HT1080 (cell line): ENCODE data around the gene SLC25A52. TPM values are rescaled to one million over a fixed set of nuclear protein-coding genes. Genes with fewer than 3 reads are reported as not detected.
"Not testable (repeated sequence)": the region's sequence is repeated elsewhere in the genome, so short reads cannot be mapped to it uniquely, and the experiment has no call there.

Experiments
- DNase-seq: peaks from one replicate; pipeline ENCODE4 v3.0.0-alpha.2; 2015; ENCODE audit warnings: low read depth
- polyA plus RNA-seq, 2 experiments: library from polyadenylated mRNA; depleted of rRNA; stranded (reverse); fragments of >200 nt; gene quantifications; 2 replicates each; pipeline ENCODE4 v1.2.3, GENCODE V29; 2015
- total RNA-seq: library from RNA; depleted of rRNA; stranded (reverse); fragments of >200 nt; shearing (Covaris generic); gene quantifications from 2 replicates; pipeline ENCODE4 v1.2.3, GENCODE V29; 2014; rRNA removed

SLC25A52 gene, protein sequence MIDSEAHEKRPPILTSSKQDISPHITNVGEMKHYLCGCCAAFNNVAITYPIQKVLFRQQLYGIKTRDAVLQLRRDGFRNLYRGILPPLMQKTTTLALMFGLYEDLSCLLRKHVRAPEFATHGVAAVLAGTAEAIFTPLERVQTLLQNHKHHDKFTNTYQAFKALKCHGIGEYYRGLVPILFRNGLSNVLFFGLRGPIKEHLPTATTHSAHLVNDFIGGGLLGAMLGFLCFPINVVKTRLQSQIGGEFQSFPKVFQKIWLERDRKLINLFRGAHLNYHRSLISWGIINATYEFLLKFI
- not detected in 2 replicates for total RNA-seq
- polyA plus RNA-seq (2015; cell fraction: cytosol; rRNA removed) = not detected in 2 replicates
- polyA plus RNA-seq (2015; cell fraction: nucleus; rRNA removed) = 0.17 TPM in 1 of 2 replicates, not detected in the other

DNA sequence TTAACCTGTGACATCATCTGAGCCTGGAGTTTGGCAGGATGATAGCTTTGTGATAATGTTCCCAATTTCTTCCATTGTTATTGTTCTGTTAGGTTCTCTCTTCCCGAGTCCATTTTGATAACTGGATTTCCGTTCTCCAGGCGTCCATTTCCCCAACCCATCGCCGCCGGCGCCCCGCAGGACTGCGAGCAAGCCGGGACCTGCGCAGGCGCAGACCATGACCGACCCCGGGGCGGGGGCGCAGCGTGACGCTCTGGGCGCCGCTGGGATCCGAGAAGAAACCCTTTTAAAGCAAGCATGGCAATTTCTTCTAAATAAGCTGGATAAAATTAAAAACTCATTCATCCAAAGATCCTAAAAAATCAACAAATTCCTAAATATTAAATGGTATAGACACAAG is at the start of gene SLC25A52:
TSS of gene SLC25A52 (minus strand) at position 186 of the 400 bp plus-strand sequence. CDS start 219 bp downstream, outside the sequence.
- DNase-seq = no peak

DNA sequence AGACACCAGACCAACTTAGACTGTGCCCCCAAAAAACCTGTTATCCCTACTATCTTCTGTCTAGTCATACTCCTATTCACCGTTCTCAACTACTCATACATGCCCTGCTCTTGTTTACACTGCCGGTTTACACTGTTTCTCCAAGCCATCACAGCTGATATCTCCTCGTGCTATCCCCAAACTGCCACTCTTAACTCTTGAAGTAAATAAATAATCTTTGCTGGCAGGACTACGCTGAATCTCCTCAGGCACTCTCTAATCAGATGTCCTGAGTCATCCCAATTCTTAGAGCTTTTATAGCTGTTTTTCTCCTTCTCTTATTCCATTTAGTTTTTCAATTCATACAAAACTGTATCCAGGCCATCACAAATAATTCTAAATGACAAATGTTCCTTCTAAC is 48.4 kb upstream of the SLC25A52 start:
- not testable (repeated sequence) for DNase-seq

DNA sequence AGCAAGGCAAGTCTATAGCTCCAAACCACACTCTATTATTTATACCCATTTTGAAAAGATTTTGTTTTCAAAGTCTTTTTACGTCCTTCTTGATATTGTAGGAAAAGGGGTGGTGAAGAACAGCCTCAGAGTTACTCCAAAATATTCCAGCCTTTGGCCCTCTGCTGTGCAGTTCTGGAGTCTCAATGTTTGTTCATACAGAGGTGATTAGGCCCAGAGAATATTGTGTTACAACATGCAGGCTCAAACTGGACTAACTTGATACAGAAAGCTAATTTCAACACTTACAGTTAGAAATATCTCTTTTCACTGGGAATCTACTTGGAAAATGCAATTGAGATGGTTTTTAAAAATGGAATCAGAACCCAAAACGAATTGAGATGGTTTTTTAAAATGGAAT is 40.4 kb upstream of the SLC25A52 start:
- DNase-seq = no peak

DNA sequence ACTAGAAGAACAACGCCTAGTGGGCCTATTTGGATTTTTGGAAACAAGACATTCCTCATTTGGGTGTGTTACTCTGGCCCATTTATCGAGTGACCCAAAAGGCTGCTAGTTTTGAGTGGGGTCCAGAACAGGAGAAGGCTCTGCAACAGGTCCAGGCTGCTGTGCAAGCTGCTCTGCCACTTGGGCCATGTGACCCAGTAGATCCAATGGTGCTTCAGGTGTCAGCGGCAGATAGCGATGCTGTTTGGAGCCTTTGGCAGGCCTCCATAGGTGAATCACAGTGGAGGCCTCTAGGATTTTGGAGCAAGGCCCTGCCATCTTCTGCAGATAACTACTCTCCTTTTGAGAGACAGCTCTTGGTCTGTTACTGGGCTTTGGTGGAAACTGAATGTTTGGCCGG is 38.6 kb upstream of the SLC25A52 start:
- DNase-seq = not testable (repeated sequence)

DNA sequence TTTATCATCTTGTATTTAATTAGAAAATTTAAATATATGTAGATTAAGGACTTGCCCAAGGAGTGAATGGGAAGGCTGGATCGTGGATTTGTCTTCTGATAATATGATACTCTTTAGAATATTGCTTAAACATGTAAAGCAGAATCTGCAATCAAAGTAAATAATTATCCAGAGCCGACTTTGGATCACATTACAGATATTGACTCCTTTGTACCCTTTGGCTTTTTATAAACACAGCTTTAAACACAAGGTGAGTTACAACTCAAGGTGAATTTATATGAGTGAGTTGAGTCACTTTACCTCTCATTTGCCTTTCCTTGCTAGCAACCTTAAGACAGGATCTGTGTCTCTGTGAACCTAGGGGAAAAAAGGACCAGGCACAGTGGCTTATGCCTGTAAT is 37.7 kb upstream of the SLC25A52 start:
- DNase-seq = no peak

DNA sequence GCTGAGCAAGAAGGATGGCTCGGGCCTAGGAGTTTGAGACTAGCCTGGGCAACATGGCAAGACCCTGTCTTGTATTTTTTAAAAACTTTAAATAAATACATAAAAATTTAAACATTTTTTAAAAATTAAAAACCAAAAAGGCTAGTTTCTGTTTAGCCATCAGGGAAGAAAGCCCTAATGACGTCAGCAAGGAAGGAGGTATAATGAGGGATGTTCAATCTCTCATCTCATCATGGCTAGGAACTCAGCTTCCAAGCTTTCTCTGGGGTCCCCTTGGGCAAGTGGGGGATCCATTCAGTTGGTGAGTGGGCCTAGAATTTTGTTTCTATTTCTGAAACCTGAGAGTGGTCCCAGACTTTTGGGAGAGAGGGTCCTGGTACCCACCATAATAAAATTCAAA is 35.1 kb upstream of the SLC25A52 start:
- no peak for DNase-seq

DNA sequence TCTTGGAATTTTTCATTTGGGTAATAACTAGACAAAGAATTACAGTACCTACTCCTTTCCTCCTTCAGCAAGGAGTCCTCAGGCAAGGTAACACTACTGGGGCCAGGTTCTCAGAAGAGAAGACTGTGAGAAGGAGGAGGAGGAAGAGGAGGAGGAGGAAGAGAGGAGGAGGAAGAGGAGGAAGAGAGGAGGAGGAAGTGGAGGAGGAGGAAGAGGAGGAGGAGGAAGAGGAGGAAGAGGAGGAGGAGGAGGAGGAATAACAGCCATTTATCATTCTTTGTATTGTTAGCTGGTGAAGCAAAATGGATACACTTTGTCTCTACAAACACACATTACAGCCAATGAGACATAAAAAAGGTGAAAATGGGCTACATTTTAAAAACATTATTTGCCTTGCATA is 32.9 kb upstream of the SLC25A52 start:
- DNase-seq = no peak

DNA sequence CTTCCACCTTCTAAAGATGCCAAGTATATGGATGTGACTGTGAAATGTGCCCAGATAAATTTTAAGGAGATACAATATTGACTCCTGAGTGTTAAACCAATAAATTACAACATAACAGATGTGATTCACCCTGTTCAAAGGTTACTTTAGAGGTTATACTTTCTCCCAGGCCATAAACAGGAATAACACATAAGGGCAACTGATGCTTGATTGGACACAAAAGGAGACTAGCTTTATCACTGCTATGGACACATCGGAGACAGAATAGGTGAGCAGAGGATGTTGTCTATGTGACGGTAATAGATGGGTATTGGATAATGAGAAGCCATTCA is 31.9 kb upstream of the SLC25A52 start:
- DNase-seq = no peak

DNA sequence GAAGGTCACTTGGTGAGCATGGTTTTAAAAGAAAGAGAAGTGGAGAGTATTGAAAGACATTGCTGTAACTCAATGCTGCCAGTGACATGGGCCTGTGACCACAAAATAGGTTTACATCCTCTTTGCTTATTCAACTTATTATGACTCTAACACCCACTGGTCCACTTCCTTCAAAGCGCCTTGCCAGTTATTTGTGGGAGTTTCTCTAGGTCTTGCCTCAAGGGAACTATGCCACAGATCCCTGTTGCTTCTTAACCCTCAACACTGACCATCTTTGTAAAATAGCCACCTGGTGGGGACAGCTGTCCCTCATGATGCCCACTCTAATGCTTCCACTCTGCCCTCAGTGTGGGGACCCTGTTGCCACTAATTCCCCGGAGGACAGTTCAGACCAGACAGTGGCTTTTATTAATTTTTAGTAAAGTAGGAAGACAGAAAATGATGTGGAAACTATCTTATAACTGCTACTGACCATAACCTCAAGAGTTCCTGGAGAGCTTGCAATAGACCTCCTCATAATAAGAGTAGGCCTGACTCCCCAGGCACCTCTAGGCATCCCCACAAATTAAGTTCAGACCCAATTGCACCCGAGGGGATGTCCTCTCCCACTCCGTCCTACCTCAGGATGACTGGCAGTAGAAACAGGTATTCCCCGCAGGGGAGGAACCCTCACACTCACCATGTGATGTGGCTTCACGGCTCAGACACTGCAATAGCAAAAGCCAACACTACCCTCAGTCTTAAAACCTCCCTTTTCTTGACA is 31.3 kb upstream of the SLC25A52 start:
- DNase-seq = no peak

DNA sequence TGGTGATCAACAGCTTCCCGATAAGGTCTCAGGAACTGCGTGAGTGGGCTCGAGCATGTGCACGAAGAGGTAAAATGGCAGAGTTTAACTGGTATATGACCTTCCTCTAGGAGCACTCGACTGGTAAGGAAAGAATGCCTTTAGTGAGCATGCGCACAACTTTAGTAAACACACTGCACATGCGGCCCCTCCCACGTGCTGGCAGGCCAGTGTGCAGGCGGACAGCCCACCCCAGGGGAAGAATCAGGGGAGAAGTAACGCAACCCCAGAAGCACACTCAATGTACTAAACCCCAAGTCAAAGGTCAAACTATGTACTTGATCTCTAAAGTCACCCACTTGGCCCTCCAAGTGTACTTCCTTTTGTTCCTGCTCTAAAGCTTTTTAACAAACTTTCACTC is 28.7 kb upstream of the SLC25A52 start:
- DNase-seq = no peak

DNA sequence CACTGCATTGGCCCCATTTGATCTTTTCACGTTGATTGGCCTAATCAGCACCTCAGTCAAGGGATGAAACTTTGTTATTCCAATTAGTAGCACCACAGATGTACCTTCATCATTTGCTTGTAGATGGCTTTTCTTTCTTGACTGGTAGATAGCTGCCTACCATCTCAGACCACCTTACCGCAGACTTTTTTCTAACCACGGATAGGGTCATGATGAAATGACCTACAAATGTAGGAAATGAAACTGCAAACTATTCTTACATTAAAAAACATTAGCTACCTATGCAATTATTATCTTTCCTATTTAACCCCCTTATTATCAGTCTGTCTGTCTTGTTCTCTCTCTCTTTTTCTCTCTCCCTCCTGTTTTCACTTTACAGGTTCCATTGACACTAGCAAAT is 22.4 kb upstream of the SLC25A52 start:
- no peak for DNase-seq

DNA sequence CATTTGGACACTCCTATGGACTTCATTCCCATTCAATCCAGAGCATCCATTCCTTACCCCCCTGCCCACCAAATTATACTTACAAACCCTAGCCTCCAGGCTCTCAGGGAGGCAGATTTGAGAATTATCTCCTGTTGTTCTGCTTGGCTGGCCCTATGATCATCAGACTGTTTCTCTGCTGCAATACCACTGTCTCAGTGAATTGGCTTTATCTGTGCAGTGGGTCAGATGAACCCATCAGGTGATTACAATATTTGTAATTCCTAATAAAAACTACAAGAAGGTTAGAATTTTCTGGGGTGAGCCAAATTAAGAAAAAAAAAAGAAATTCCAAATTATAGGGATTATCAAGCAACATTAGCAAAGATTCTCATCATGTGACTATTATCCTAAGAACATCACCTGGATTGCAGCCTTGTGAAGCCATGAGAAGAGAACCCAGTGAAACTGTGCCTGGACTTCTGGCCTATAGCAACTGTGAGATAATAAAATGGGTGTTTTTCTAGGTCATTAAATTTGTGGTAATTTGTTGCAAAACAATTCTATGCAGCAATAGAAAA is 17.8 kb upstream of the SLC25A52 start:
- no peak for DNase-seq

DNA sequence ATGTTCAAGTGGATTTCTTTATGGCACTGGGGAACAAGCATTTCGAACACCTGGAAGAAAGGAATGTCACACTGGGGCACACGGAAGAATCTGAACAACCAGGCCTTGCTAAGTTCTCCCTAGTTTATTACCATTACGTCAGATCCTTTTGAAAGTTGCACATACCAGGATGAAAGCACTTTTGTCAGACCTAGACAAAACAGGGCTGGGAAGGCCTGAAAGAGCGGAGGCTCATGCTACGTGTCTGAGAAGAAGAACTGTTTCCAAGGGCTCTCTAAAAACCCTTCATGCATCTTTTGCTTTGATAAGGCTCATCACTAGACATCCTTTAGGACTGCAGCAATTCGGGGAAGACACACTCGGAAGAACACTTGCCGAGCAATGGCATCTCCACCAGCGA is 15.4 kb upstream of the SLC25A52 start:
- DNase-seq = no peak

DNA sequence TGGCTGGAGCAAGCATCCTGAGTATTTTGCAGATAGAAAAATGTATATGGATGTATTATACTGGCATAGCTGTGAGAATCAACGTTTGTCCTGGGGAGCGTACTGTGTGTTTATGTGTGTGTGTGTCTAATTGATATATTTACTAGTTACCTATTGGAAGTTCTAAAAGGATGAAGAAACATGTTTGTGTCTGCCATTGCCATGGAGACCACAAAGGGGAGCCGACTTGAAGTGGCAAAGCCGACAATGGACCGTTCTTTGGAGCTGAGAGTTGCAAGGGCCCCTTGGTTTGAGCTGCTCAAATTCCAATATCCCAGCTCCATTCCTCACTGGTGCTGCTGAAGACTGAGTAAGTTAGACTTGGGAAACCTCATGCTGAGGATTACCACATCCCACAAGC is 14.3 kb upstream of the SLC25A52 start:
- DNase-seq = no peak

DNA sequence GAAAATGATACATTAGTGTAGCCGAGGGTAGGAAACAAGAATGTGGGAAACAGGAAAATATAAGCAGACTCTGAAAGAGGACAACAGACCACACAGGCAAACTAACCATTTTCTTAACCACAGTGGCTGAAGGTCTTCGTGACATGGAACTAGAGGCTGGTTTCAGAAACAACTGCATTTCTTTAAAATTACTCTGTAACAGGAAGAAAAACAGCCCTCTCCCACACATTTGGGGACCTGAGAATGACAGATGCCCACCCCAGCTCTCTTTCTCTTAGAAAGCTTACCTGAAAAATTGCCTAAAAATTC is 13.8 kb upstream of the SLC25A52 start:
- DNase-seq = no peak

DNA sequence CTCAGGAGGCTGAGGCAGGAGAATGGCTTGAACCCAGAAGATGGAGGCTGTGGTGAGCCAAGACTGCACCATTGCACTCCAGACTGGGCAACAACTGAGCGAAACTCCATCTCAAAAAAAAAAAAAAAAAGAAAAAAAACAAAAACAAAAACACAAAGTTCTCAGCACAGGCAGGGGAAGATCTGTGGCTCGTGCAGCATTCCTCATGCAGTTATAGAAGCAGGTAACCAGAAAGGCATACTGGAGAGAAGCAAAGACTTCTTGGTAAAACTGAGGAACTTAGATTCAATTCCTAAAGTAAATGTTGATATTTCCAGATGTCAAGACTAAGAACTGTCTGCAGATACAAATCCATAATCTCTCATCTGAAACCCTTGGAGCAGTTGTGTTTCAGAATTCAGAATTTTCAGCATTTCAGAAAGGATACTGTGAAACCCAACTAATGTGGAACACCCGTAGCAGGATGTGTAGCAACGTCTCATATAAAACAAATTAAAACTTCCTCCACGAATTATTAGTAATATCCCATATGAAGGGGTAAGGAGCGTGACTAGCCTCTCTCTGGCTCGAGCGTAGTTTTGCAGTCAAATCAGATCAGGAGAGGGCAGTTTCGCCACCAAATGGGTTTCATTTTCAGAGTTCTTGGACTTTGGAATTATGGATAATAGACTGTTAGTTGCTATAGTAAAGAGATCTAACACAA is 13.2 kb upstream of the SLC25A52 start:
- DNase-seq = no peak

DNA sequence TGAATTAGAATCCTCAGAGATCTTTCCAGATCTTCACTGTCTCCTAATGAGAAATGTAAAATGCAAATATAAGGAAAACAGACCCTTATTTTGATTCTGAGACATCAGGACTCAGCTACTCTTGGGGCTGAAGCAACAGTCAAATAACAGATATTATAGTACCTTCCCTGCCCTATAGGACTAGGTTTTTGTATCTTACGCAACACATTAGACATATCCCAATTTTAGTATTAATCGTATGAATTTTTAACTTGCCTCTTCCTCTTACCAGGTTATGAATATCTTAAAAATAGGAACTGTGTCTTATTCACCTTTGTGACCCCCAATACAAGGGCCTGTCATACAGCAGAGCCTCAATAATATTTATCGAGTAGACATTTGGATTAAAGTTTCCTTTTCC is 12.0 kb upstream of the SLC25A52 start:
- DNase-seq = no peak

DNA sequence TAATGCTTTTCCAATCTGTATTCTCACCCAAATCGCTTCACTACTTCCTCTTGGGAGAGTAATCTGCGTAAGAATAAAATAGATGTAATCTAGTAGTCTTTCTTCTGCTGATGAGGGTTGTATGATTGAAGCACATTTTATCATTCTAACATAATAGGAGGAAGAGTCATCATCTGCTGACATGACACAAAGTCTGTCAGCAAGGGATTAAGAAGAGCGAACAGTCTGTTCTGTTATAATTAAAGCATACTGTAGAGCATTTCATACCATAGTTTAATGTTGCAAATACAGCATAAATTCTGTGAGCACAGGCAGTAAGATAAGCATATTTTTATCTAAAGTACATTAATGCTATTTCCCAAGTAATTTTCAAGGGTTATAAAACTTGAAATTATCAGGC is 10.4 kb downstream of the SLC25A52 start:
- no peak for DNase-seq

DNA sequence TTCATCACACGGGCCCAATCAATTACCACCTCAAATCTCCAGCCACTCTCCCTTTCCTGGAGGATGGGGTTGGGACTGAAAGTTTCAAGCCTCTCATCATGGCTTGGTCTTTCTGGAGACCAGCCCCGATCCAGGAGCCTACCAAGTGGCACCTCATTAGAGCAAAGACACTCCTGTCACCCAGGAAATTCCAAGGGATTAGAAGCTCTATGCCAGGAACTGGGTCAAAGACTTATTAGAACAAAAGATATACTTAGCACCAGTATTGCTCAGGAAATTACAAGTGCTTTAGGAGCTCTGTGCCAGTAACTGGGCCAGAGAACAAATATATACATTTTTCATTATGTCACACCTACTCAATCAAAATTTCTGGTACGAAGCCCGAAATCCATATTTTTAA is 14.3 kb downstream of the SLC25A52 start:
- no peak for DNase-seq

DNA sequence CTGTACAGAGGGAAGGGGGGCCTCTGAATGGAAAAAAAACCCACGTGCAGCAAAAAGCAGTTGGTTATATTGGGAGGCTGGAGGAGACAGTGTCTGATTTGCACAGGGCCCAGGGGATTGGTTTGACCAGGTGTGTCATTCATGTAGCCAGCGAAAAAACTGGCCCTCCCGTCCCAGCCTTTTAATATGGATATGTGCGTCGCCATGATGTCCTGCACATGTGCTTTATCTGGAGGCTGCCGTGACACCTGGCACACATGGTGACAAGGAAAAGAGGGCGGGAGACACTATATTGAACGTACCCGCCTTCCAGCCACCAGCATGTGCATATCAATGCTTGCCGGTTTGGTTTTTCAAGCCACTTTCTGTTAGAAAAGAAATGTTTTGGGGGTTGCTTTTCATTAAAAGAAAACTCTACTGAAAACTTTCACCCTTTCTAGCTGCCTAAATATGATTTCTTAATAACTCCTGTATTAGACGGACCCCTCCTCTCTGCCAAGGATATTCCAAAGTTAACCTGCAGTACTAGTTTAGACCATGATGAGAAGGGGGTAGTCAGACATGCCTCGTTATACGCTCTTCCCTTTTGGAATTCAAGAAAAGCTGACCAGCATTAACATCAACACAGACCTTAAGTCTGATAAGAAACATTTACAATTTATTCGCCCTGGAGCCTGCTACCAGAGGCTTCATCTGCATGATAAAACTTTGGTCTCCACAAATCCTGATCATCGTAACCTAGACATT is 16.2 kb downstream of the SLC25A52 start:
- no peak for DNase-seq

DNA sequence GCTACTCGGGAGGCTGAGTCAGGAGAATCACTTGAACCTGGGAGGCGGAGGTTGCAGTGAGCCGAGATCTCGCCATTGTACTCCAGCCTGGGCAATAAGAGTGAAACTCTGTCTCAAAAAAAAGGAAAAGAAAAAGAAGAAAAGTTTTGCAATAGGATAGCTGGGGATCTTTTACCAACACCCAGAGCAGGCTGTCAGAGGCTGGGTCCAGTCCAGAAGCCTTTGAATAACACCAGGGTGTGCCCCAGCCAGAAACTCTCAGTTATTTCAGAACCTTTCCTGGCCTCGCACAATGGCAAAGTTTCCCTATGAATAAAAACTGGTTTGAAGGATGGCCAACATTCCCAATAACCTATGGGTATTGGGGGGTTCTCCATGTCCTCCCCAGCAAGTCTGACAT is 17.1 kb downstream of the SLC25A52 start:
- not testable (repeated sequence) for DNase-seq
